ENCODE data around the gene CTXN2.

GRCh38 chr15:48239334-48239733, 47.9 kb downstream of the CTXN2 start:
- TF ChIP-seq ZNF274 (IDR thresholded peaks at IDR 0.05; ENCODE audit: low read depth, low read length), result no peak
- no peak for TF ChIP-seq YY1 (IDR thresholded peaks at IDR 0.05; ENCODE audit: insufficient read depth, insufficient read length)
- TF ChIP-seq SUZ12 (IDR thresholded peaks at IDR 0.05; ENCODE audit: extremely low read depth, insufficient read depth, insufficient read length), result no peak
